ENCODE data around the gene SUGP1.

Gene SUGP1

DNA sequence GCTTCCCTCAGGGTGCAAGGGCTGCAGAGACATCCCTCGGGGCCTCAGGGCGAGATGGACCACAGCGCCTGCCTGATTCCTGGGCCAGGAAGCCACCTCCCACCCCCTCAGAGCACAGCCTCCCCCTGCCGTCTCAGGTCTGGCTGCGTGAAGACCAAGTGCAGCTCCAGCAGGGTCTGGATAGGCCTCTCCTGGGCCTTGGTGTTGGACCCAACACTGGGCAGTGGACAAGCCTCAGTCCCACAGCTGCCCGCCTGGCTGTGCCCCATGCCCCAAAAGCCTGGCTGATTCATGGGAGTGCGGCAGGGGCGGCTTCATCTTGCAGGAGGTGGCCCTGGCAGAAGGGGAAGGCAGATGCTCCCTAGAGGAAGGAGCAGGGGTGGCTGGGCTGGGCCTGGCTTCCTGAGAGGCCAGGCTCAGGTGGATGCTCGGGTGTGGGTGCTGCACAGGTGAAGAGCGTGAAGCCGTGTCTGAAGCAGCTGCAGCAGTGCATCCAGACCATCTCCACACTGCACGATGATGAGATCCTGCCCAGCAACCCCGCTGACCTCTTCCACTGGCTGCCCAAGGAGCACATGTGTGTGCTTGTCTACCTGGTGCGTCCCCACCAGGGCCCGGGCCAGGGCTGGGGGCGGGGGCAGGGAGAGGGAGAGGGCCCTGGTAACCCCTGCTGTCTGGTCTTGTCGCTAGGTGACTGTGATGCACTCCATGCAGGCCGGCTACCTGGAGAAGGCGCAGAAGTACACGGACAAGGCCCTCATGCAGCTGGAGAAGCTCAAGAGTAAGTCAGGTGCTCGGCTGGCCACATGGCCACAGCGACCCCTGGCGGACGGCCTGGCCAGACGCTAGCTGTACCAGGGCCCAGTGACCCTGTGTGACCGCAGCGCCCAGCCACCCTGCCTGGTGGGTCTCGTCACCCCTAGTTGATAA is 22.0 kb upstream of the SUGP1 start:
- DNase-seq (ENCODE audit: low read depth) = peak; percentile 74
- H3K4me3 ChIP-seq (ENCODE audit: low read depth, low read length) = no peak overlapping the region
- TF ChIP-seq, protein P1, sequence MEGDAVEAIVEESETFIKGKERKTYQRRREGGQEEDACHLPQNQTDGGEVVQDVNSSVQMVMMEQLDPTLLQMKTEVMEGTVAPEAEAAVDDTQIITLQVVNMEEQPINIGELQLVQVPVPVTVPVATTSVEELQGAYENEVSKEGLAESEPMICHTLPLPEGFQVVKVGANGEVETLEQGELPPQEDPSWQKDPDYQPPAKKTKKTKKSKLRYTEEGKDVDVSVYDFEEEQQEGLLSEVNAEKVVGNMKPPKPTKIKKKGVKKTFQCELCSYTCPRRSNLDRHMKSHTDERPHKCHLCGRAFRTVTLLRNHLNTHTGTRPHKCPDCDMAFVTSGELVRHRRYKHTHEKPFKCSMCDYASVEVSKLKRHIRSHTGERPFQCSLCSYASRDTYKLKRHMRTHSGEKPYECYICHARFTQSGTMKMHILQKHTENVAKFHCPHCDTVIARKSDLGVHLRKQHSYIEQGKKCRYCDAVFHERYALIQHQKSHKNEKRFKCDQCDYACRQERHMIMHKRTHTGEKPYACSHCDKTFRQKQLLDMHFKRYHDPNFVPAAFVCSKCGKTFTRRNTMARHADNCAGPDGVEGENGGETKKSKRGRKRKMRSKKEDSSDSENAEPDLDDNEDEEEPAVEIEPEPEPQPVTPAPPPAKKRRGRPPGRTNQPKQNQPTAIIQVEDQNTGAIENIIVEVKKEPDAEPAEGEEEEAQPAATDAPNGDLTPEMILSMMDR (IDR thresholded peaks at IDR 0.05; ENCODE audit: insufficient read depth, low read depth, low read length, missing control alignments) = peak; percentile 93

DNA sequence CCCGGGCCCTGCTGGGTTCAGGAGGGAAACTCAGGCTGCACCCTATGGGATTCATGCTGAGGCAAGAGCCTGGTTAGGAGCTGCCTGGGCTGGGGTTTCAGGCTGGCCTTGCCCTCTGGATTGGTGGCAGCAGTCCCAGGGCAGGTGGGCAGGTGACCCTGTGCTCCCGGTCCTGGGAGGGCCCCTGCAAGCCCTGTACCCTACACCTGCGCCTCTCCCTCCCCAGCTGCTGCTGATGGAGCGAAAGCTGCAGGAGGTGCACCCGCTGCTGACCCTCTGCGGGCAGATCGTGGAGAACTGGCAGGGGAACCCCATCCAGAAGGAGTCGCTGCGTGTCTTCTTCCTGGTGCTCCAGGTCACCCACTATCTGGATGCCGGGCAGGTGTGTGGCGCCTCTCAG is 20.7 kb upstream of the SUGP1 start:
- TF ChIP-seq, protein P1 (IDR thresholded peaks at IDR 0.05; ENCODE audit: insufficient read depth, low read depth, low read length, missing control alignments) = no peak
- DNase-seq (ENCODE audit: low read depth) = no peak
- H3K4me3 ChIP-seq (ENCODE audit: low read depth, low read length) = no peak overlapping the region

DNA sequence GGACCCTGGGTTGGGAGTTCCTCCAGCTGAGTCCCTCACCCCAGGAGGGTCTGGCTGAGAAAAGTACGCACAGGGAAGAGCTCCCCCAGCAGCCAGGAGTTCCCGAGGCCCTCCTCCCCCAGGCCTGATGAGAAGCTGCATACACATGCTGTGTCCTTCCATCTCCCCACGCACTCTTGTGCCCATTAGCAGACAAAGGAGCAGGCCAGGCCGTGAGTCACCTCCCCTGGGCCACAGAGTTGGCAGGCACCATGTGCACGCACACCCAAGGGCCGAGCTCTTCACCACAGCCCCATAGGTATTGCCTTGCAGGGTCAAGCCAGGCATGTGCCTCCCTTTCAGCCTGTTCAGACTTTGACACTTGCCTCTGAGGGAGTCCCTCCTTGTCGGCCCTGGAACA is 17.8 kb upstream of the SUGP1 start:
- no peak overlapping the region for H3K4me3 ChIP-seq (ENCODE audit: low read depth, low read length)
- TF ChIP-seq, protein P1 (IDR thresholded peaks at IDR 0.05; ENCODE audit: insufficient read depth, low read depth, low read length, missing control alignments) = no peak
- no peak for DNase-seq (ENCODE audit: low read depth)

DNA sequence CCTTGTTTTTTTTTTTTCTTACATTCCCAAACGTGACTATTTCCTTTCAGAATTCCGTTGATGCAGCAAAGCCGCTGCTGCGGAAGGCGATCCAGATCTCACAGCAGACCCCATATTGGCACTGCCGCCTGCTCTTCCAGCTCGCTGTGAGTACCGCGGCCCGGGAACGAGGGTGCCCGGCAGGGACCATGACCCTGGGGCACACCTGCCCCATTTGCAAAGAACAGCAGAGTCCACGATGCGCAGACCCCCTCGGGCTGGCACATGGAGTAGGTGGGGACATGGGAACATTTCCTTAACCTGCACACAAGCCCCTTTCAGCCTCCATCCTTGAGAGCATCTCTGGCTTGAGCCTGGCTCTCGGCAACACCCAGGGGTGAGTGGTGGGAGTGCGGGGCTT is 16.8 kb upstream of the SUGP1 start:
- no peak for DNase-seq (ENCODE audit: low read depth)
- TF ChIP-seq, protein P1 (IDR thresholded peaks at IDR 0.05; ENCODE audit: insufficient read depth, low read depth, low read length, missing control alignments) = no peak
- H3K4me3 ChIP-seq (ENCODE audit: low read depth, low read length) = no peak overlapping the region

DNA sequence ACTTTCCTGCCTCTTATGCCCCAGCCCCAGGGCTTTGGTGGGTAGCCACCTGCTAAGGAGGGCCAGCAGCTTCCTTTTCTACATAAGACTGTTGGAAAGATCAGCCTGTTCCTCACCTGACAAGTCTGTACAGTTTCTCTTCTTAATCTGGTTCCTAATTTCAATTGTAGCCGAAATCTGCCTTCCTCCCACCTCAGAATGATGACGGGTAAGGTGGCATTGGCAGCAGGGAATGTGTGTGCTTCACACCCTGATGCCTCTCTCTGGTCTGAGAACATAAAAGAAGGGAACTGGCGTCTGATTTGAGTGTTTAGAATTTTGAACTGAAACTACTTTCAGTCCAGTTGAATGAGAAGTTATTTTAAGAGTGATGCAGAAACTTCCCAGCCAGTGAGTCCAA is 16.3 kb upstream of the SUGP1 start:
- no peak for DNase-seq (ENCODE audit: low read depth)
- TF ChIP-seq, protein P1 (IDR thresholded peaks at IDR 0.05; ENCODE audit: insufficient read depth, low read depth, low read length, missing control alignments) = no peak
- H3K4me3 ChIP-seq (ENCODE audit: low read depth, low read length) = no peak overlapping the region

DNA sequence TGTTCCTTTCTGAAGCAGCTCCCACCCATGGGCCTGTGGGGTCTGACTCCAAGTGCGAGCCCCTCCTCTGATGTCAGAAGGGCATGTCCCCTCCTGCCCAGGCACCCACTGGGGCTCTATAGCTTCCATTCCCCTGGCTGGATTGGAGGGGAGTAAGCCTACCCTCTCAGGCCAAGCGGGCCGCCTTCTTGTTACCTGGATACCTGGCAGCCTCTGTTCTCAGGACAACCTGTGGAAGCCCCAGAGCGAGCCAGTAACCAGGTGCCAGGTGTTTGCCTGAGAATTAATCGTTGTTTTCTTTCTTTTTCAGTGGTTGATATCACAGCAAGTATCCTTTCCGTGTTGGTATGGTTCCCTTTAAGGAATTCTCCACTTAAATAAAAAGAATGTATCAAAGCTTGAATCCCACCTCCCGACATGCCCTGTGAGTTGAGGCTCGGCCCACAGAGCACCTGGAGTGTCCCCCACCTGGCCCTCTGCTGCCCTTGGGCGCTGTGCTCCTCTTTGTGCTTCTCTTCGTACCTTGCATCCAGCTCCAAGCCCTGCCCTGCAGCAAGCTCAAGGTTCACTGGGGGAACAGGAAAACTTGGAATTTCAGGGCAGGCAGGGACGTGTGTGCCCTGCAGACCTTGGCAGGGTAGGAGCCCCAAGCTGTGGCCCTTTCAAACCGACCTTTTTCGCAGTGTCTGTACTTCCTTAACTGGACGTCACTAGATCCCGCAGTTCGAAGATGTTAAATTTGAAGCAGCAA is 15.3 kb upstream of the SUGP1 start:
- TF ChIP-seq, protein P1 (IDR thresholded peaks at IDR 0.05; ENCODE audit: insufficient read depth, low read depth, low read length, missing control alignments) = no peak
- no peak for DNase-seq (ENCODE audit: low read depth)
- no peak overlapping the region for H3K4me3 ChIP-seq (ENCODE audit: low read depth, low read length)
